Measurements from ENCODE around the gene SLC4A1AP. TPM values are rescaled to one million over a fixed set of nuclear protein-coding genes. Genes with fewer than 3 reads are reported as not detected.
"Not testable (repeated sequence)": the region's sequence is repeated elsewhere in the genome, so short reads cannot be mapped to it uniquely, and the experiment has no call there.

Gene SLC4A1AP
- polyA plus RNA-seq, 4 donors = 23.5 to 36.7 (median 34.4) TPM

DNA sequence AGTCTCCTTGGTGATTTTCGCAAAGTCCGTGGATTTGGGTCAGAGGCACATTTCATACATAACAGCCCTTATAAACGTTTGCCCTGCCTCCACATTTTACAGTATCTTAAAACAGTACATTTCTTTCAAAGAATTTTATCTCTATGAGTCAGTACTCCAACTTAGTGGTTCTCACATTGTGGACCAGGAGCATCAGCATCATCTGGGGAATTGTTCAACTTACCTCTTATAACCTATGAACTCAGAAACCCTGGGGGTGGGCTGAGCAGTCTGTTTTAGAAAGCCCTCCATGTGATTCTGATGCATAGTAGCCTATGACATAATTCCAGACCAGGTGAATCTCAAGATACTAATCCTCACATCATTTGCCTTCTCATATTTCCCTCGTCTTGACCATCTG, 12.6 kb upstream of the SLC4A1AP start:
- no peak for DNase-seq (ENCODE audit: low read depth in 4 of 4, low spot score in 3 of 4)

DNA sequence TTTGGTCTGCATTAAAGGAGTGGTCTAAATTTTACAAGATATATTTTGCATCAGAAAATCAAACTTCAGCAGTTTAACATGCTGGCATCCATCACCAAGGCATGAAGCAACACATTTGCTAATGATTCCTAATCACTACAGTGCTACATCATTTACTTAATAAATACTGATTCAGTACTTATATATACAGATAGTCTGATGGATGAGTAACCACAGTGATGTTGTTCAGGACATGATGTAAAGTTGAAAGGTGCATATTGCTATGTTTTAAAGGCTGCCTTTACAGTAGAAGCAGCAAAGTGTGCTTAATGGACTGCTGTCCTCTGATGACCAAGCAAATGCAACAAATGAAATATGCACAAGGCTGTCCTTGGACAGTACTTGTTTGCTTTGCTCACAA, 11.3 kb upstream of the SLC4A1AP start:
- no peak for DNase-seq (ENCODE audit: low read depth in 4 of 4, low spot score in 3 of 4)

DNA sequence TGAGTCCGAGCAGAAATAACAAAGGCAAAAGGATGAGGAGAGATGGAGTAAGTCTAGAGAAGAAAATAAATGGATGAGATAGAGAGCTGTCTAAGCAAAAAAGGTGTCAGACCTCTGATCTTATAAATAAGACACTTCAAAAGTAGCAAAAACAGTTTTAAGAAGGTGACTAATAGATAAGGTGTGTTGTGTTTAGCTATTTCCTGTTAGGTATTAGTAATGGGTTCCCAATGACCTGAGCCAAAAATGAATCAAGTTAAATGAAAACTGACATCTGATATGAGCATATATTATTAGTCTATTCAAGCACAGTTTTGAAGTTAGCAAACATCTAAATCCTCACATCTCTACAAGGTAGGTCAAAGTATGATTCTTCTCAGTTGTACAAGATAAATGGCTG, 10.9 kb upstream of the SLC4A1AP start:
- DNase-seq (ENCODE audit: low read depth in 4 of 4, low spot score in 3 of 4) = no peak

DNA sequence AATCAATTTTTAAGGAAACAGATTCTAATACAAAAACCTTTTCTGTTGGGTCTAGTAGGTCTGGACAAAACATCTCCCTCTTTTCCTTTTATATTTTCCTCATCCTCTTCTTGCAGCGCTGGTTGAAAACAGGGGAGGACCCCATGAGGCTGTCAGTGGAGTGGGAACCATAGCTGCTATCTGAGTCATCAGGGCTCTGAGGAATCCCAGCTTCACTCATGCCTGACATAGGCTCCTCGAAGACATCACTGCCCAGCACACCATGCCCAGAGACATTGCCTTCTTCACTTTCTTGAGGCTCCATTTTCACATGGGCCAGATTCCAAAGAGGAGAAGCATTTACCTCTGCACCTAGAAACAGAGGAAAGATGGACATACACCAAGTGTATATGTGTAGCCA, 10.3 kb upstream of the SLC4A1AP start:
- DNase-seq (ENCODE audit: low read depth in 4 of 4, low spot score in 3 of 4) = no peak

DNA sequence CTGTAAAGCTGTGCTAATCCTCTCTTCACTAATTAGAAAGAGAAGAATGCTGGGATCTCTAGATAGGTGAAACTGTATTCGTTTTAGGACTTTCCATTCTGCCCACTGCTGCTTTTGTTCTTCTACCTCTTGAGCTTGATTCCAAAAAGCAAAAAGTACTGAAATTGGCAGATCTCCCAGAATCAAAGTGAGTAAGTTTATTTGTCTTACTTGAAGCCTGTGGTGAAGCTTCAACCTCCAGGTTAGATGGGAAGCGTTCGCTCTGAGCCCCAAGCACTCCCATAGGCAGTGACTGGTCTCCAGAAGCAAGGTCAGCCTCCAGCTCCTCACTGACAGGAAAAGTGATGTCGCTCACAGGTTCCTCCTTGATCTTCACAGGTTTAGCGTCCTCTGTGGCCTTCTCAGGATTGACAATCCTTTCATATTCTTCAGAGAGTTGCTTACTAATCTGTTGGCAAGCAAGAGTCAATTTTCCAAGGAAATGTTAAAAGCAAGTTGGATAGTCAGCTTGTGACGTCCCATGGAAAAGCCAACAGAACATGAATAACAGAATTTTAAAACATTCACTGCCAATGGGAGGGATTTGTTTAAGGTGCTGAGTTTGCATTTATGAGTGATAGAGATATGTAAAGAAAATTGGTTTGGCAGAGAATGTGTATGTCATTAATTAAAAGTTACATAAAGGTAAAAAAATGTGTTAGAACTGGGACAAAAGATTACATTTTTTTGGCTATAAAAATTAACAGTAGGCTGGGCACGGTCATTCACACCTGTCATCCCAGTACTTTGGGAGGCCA, 8.3 kb upstream of the SLC4A1AP start:
- no peak for DNase-seq (ENCODE audit: low read depth in 4 of 4, low spot score in 3 of 4)

DNA sequence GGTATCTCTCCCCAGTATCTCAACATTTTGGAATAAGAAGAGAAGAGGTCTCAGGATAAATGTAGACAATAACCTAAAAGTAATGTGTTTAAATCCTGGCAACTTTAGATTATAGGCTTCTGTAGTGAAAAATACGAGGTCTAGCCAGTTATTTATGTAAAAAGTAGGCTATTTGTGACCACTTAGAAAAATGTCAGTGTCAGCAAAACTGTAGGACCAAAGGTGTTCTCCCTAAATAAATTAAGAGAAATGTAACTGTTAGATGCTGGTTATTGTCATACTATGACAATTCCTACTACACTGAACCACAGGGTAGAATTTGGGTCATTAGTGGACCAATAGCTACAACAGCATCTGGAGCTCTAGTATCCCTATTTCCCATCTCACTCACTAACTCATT, 2.3 kb upstream of the SLC4A1AP start:
- DNase-seq (ENCODE audit: low read depth in 4 of 4, low spot score in 3 of 4) = no peak

DNA sequence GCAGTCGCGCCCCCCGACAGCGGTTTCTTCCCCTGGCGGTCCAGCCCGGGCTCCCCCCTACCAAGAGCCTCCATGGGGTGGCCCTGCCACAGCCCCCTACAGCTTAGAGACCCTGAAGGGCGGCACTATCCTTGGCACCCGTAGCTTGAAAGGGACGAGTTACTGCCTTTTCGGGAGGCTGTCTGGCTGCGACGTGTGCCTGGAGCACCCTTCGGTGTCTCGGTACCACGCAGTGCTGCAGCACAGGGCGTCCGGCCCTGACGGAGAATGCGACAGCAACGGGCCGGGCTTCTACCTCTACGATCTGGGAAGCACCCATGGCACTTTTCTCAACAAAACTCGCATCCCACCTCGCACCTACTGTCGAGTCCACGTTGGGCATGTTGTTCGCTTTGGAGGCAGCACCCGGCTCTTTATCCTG, 475 bp downstream of the SLC4A1AP start:
- no peak for DNase-seq (ENCODE audit: low read depth in 4 of 4, low spot score in 3 of 4)

DNA sequence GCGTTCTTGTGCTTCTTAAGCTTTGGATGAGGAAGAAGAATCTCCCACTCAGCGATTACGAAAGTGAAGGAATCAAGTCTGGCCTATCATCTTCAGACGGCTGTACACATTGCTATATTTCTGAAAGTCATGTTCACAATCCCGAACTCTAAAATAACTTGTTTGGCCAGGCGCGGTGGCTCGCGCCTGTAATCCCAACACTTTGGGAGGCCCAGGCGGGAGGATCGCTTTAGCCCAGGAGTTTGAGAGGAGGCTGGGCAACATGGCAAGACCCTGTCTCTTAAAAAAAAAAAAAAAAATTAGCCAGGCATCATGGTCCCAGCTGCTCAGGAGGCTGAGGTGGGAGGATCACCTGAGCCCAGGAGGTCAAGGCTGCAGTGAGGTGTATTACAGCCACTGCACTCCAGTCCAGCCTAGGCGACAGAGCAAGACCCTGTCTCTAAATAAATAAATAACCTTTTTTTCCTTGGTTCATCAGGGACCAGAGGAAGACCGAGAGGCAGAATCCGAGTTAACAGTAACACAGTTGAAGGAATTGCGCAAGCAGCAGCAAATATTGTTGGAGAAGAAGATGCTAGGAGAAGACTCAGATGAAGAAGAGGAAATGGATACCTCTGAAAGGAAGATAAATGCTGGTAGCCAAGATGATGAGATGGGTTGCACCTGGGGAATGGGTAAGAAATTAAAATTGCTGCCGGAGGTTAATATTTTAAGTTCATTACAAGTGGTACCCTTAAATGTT, 1.1 kb downstream of the SLC4A1AP start:
- no peak for DNase-seq (ENCODE audit: low read depth in 4 of 4, low spot score in 3 of 4)

DNA sequence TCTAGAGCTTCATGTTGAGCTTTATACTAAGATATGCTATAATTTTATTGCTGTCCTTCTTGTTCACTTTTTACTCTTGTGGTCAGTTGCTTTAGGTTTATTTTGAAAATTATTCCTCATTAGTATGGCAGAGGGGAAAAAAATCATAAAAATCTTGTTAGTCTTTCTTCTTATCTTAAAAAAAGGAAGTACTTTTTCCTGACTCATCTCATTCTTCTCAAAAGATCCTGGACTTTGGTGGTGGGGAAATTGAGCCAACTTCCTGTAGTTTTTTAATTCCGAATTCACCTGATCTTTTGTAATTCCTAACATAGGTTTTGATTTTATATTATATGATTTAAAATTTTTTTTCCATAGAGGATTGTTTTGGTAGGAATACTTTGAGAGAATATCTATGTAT, 3.8 kb downstream of the SLC4A1AP start:
- no peak for DNase-seq (ENCODE audit: low read depth in 4 of 4, low spot score in 3 of 4)

DNA sequence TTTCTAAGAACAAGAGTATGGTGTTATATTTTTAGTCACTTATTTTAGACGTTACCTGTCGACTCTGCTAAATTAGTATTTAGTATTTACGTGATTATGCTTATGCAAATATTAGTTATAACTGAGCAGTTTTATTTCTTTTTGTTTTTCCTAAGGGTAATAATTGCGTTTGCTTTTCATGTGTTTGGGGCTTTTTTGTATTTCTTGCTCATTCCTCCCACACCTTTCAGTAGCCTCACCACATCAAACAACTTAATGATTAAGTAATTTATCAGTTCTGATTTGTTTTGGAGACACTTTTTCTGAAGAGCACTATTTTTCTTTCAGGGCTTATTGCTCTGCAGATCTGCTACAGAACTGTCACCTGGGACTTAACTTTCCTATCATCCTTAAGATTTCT, 7.5 kb downstream of the SLC4A1AP start:
- DNase-seq (ENCODE audit: low read depth in 4 of 4, low spot score in 3 of 4) = no peak

DNA sequence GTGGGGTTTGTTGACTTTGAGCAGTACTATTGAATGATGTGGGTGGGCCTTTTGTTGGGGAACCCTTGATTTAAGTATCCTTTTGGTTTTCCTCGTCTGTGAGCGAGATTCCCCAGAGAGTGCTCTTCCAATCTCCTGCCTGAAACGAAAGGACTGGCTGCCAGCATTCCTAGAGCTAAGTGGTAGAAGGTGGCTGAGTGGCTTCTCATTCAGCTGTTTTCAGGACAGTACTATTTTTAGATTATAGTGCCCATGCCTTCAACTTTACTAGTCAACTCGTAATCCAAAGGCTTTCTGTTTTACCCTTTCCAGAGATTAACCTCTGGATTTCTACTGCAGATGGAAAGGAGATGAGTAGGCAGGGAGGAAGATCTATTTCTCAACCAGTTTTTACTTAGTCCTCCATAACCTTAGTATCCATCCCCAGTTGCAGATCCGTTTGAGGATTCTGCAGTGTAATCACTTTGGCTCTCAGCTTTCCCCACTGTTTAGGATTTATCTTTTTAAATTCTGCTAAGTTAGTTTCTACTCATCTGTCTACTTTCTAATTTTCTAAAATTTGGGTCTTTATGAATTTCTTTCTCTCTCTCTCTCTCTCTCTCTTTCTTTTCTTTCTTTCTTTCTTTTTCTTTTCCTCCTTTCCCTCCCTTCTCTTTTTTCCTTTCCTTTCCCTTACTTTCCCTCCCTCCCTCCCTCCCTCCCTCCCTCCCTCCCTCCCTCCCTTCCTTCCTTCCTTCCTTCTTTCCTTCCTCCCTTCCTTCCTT, 9.2 kb downstream of the SLC4A1AP start:
- DNase-seq (ENCODE audit: low read depth in 4 of 4, low spot score in 3 of 4) = no peak

DNA sequence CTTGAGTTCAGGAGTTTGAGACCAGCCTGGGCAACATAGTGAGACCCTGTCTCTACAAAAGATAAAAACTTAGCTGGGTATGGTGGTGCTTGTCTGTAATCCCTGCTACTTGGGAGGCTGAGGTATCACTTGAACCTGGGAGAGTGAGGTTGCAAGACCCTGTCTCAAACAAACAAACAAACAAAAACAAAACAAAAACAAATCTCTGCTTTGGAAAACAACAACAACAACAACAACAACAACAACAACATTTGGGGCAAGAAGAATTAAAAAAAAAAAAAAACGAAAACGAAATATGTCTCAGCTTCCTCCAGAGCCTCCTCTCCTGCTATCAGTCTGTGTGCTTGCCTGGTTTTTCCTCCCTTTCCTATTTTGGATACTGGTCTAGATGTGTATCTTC, 16.9 kb downstream of the SLC4A1AP start:
- DNase-seq (ENCODE audit: low read depth in 4 of 4, low spot score in 3 of 4) = no peak

DNA sequence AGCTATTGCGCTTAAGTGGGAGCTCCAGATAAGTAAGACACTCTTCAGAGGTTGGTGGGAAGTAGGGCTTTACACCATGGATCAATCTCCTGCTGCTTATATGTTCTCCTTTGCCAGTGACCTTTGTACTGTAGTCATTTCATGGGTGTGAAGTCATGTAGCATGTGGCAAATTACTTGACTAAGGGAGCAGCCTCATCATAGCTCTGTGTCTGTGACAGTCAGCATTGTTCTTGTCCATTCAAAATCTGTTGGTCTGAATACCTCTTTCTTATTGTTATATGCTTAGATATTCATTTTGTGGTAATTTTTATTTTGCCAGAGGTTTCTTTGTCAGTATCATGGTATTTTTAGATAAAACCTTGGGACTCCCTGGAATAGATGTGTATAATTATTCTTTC, 18.2 kb downstream of the SLC4A1AP start:
- no peak for DNase-seq (ENCODE audit: low read depth in 4 of 4, low spot score in 3 of 4)

DNA sequence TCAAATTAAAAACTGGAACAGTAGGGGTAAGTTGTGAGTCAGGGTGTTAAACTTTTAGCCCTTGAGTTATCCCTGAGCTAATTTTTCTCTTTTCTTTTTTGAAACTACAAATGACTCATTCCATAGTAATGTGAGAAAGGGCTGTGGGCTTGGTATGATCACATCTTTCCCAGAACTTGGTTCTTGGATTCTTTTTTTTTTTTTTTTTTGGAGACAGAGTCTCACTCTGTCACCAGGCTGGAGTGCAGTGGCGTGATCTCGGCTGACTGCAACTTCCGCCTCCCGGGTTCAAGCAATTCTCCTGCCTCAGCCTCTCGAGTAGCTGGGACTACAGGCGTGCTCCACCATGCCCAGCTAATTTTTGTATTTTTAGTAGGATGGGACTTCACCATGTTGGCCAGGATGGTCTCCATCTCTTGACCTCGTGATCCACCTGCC, 18.7 kb downstream of the SLC4A1AP start:
- DNase-seq (ENCODE audit: low read depth in 4 of 4, low spot score in 3 of 4) = not testable (repeated sequence)

DNA sequence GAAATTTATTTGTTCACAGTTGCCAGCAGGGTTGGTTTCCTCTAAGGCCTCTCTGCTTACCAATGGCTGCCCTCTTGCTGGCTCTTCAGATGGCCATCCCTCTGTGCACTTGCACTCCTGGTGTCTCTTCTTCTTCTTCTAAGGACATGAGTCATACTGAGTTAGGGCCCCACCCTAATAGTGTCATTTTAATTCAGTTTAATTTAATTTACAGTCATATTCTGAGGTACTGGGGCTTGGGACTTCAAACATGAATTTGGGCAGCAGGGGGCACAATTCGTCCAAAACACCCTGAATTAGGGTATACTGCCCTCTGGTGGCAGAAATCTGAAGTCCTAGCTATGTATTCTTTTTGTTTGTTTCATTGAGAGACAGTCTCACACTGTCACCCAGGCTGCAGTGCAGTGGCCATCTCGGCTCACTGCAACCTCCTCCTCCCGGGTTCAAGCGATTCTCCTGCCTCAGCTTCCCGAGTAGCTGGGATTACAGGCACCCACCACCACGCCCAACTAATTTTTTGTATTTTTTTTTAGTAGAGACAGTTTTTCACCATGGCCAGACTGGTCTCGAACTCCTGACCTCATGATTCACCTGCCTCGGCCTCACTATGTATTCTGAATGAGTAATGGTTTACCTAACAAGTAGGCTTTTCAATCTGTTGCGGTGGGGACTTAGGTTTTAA, 19.8 kb downstream of the SLC4A1AP start:
- DNase-seq (ENCODE audit: low read depth in 4 of 4, low spot score in 3 of 4) = peak in 3 of 4 donors; percentile 70 to 79 (median 78)

DNA sequence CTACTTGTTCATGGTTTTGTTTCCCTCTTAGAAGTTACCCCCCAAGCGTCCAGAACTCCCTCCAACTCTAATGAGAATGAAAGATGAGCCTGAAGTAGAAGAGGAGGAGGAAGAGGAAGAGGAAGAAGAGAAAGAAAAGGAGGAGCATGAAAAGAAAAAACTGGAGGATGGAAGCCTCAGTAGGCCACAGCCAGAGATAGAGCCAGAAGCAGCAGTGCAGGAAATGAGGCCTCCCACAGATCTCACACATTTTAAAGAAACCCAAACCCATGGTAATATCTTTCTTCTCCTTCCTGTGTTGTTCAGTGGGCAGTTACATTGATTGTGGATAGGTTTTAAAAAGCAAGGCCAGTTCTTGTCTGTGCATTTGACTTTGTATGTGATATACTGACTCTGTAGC, 21.3 kb downstream of the SLC4A1AP start:
- not testable (repeated sequence) for DNase-seq (ENCODE audit: low read depth in 4 of 4, low spot score in 3 of 4)

DNA sequence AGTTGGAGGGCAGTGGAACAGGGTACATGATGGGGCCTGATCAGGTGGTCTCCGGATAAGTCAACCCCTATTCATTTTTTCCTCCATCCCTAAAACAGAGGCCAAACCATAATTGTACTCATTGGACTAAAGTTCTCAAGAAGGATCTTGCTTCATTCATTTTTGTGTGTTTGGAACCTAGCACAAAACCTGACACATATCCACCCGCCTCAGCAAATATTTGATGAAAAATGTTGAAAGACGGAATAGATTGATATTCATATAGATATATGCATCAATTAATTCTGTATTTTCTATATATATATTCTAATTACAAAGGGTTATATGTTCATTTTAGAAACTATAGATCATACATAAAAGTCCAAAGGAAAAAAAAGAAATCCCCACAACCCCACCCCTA, 21.9 kb downstream of the SLC4A1AP start:
- no peak for DNase-seq (ENCODE audit: low read depth in 4 of 4, low spot score in 3 of 4)

DNA sequence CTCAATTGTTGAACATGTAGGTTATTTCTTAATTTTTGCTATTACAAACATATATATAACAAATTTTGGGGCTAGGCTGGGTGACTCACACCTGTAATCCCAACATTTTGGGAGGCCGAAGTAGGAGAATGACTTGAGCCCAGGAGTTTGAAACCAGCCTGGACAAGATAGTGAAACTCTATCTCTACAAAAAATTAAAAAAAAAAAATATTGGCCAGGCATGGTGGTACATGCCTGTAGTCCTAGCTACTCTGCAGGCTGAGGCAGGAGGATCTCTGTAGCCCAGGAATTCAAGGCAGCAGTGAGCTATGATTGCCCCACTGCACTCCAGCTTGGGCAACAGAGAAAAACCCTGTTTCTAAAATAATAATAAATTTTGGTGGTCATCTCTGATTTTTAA, 23.5 kb downstream of the SLC4A1AP start:
- DNase-seq (ENCODE audit: low read depth in 4 of 4, low spot score in 3 of 4) = no peak

DNA sequence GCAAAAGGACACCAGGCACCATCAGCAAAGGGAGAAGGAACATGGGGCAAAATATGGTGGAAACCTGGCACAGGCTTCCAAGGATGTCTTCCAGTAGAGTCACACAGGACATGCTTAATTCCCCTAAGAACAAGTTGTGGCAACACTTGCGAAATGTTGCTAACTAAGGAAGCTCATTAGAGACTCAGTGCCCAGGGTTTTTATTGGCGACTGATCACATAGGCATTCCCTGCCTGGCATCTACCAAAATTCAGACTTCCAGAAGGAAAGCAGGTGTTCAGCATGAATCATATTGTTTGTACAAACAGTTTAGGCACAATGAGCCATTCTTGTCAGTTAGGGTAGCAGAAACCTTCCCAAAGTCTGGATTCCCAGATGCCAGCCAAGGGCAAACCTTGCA, 25.7 kb downstream of the SLC4A1AP start:
- no peak for DNase-seq (ENCODE audit: low read depth in 4 of 4, low spot score in 3 of 4)

DNA sequence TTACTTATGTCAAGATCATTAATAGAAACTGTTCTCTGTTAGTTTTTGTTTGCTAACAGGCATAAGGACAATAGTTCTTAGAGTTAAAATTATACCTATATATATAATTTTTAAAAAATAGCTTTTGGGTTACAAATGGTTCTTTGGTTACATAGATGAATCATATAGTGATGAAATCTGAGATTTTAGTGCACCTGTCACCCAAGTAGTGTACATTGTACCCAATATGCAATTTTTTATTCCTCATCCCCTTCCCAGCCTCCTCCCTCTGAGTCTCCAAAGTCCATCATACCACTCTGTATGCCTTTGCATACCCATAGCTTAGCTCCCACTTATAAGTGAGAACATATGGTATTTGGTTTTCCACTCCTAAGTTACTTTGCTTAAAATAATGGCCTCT, 26.4 kb downstream of the SLC4A1AP start:
- DNase-seq (ENCODE audit: low read depth in 4 of 4, low spot score in 3 of 4) = no peak

DNA sequence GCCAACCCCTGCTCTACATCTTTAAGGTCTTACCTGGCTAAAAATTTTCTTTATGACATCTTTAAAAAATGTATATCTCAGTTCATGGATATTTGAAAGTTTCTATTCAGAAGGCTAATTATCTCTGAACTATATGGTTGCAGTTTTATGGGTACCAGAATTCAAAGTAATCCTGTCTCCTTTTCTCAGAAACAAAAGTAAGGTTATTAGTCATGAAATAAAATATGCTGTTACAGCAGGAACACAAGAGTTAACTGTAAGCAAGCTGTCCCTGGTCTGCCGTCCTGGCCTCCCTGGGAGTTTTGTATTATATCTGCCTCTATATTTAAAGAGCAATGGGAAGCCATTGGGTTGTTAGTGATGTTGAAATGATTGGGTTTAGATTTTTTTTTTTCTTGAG, 34.0 kb downstream of the SLC4A1AP start:
- DNase-seq (ENCODE audit: low read depth in 4 of 4, low spot score in 3 of 4) = no peak

Data from left renal pelvis (tissue), 4 donors.